RKO (cell line): ENCODE measurements around the gene ZSWIM6.

ENCODE experiments used
- DNase-seq: peaks from one replicate; pipeline ENCODE4 v3.0.0-alpha.2; 2016; ENCODE audit warnings: low spot score

ZSWIM6 gene

DNA sequence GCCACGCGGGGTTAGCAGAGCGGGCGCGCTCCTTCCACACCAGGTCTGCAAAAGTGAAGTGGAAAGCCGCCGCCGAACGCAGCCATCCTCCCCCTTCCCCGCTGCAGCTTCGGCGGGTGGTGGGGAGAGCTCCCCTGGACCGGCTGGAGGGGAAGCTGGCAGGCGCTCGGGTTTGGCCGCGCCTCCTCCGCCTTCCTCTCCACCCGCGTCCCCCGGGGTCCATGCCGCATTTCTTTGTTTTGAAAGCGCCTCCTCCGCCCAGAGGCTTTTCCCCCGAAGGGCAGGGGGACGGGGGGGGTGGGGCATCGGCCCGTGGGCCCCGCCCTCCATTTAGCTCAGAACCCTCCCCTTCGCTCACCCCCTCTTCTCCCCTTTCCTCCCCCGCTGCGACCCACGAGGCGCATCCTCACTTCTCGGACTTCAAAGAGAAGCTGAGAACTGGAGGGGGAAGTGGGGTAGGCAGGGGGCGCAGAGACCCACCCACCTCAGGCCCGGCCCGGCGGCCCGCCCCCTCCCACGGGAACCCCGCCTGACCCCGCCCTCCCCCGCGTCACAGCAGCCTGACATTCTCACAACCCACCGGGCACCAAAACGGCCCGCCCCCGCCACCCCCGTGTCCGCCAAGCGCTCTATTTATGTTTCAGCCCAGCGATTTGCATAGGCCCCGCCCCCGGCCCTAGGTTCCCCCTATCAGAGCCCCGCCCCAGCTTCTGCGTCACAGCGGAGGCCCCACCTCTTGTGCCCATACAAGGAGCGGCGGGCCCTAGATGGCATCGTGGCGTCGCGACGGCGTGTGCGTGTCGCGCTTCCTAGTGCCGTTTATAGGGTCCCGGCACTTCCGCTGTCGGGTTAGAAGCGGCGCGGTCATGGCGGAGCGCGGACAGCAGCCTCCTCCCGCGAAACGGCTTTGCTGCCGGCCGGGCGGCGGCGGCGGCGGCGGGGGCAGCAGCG, at the start of gene ZSWIM6:
Gene ZSWIM6 (plus strand): TSS at position 852 of the 951 bp plus-strand sequence. CDS start 15 bp downstream, at position 867.
- peak; percentile 98 for DNase-seq

GRCh38 chr5:61283471-61283870, 48.6 kb upstream of the ZSWIM6 start:
- DNase-seq = no peak

GRCh38 chr5:61285531-61285930, 46.5 kb upstream of the ZSWIM6 start:
- DNase-seq = no peak

GRCh38 chr5:61286446-61287132, 45.5 kb upstream of the ZSWIM6 start:
- peak; percentile 26 for DNase-seq

DNA sequence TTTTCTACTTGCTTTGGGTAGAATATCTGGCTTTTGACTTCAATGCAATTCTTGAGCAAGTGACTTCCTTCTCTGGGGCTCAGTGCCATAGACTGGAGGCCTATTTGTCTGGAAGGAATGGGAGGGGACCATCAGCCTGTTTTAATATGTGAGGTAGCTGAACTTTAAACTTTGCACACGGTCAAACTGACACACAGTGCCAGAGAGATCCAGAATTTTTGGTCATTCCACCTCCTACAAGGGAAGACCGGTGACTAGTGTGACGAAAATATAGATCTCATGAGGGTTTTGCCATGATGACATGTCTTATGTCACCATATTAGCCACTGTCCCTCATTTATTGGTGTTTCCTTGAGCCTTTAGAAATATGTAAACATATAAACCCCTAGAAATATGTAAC, 44.6 kb upstream of the ZSWIM6 start:
- DNase-seq = no peak

- DNase-seq = peak; percentile 48
These were observed 42.8 kb upstream of the ZSWIM6 start for GRCh38 chr5:61289241-61289640.

- DNase-seq = no peak
These were observed 42.3 kb upstream of the ZSWIM6 start for GRCh38 chr5:61289669-61290306.

GRCh38 chr5:61290791-61291210, 41.3 kb upstream of the ZSWIM6 start:
- DNase-seq = no peak

DNA sequence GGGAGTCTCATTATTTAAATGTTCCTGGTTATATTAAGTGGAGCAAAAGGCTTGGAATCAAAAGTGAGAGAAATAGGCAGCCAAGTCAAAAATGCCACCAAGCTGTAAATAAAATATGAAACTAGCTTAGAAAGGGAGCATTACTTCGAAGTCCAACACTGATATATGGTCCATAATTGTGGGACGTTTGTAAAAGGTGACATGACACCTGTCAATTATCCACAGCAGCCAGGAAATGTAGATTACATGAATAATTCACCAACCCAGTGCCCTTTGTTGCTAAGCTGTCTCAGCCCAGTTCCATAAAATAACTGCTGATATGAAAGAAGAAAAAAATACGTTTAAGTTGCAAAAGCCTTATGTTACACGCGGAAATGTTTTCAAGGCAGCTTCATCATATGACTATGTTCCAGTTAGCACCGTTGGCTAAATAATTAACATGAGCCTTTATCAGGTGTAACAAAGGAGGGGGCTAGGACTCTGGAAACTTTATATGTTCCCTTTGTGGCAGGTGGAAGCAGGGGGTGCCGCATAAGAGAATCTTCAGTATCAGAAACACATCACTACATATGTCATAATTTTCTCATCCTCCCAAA, 39.9 kb upstream of the ZSWIM6 start:
- DNase-seq = no peak

DNA sequence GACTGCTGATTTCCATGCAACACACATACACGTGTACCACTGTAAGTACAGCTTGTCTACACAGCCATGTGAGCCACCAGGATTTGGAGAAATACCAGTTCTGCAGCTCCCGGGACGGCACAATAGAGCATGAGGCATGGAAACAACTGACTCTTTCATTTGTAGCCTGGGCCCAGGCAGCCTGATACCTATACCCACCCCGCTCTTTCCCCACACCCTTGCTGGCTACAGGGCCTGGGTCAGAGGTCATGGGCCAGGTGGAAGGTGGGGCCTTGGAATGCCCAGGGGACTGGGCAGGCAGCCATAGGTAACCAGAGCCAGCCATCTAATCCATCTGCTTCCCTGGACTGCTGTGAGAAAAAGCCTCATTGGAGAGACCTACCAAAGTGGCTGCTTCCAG, 39.0 kb upstream of the ZSWIM6 start:
- no peak for DNase-seq

DNA sequence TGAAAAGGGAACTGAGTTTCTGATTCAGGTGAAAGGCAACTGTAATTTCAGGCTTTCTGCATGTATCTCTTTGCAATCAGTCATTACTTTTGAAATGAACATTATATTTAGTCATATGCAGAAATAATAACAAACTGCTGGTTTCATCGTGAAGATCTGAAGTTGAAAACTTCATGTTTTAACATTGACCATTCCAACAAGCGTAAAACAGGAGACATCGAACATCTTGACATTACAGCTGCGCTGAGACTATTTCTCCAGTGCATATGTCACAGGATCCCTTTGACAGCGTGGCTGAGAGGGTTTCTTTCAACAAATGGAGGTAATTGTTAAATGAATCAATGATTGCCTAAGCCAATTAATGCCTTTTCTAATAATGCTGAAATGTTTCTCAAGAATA, 38.2 kb upstream of the ZSWIM6 start:
- DNase-seq = no peak

DNA sequence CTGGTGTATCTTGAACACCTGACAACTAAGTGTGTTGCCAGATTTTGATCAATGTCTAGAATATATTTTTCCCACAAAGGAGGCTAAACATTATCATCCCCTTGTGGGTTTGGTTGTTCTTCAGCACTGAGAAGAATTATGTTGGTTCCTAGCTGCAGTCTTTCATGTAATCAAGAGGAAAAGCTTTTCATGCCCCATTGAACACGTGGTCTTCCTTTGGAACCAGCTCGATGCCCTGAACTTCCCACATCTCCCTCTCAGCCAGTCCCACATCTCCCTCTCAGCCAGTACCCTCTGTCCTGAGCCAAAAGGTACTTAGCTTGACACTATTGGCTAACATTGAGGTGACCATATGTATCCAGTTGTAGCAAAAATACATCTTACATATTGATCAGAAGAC, 36.7 kb upstream of the ZSWIM6 start:
- no peak for DNase-seq

GRCh38 chr5:61298066-61298465, 34.0 kb upstream of the ZSWIM6 start:
- no peak for DNase-seq

GRCh38 chr5:61298580-61298979, 33.5 kb upstream of the ZSWIM6 start:
- DNase-seq = peak; percentile 47

DNA sequence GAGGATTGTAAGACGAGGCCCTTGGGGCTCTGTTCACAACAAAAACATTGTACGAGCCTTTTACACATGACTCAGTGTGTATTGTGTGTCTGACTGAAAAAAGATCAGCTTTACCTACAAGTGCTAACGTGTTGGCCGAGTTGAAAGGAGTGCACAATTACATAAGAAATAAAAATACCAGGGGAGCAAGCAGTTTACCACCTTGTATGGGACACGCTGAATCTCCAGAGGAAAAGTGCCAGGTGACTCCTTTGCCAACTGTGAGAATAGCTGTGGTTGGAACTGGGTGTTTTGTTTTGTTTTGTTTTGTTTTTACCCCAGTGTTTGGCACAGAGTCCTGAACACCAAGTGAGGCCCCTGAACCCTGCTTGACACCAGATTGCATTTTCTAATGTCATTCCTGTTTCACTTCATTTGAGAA, 32.8 kb upstream of the ZSWIM6 start:
- no peak for DNase-seq

DNA sequence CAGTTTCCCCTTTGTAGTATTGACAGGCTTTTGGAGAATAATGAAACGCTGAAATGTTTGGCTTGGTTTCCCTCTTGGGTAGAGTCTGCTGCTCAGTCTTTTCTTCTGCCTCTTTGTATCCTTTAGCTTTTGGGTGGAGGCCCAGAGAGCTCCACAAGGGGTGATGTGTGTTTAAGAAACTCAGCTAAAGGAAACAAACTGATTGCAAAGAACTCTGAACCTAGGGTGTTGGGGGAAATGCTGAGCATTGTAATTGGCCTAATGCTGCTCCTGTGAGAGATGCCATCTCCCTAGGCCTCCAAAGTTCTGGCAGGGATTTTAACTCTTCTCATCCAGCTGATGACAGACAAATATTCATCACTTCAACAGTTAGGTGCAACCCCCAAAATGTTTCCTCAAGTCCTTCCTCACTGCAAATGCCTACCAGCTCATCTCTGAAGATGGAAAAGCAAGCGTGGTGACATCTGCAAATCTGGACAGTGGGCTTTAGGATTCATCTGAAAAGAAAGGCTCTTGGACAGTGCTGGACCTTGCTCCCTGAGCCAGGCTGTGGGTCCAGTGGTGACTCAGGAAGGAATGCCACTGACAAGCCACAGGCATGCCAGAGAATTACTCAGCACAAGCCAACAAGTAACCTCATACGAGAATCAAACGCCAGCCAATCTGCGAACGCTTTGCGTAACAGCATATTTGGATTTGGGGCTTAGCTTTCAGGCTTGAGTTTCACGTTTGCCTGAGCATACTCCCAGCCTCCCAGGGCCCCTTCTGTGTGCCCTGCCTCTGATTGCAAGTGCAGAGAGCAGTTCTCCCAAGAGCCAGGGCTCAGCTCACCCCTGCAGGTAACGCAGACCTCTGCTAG, 30.5 kb upstream of the ZSWIM6 start:
- peak; percentile 97 for DNase-seq

DNA sequence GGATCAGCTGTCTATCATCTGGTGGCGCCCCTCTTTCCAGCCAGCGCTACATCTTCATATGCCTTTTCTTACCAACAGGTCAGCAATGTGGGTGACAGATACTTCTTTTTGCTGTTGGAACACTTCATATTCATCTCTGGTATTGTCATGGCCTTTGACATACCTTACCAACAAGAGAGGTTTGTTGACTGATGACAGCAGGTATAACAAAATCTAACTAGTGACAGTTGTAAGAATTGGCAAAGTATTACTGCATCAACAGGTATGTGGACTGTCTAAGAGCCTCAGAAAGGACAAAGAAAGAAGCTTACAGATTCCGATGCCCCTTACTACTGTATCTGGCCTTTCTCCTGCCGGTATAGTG, 29.9 kb upstream of the ZSWIM6 start:
- no peak for DNase-seq

DNA sequence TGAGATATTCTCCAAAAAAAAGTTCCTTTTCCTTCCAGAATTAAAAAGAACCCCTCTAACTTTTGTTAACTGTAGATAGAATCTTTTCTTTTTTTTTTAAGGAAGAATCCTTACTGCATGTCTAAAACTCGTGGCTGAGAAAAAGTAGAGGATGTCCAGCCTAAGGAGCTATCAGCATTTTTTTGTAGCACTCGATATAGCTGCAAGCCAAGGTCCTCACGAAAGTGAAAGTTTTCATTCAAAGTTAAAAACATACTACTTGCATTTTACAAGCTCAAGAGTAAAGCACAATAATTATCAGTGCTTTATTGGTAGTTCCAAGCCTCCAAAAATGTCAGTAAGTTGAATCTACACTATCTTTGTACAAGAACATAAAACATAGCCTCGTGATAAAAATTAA, 28.7 kb upstream of the ZSWIM6 start:
- DNase-seq = no peak

- DNase-seq = peak; percentile 51
These were observed 27.3 kb upstream of the ZSWIM6 start for GRCh38 chr5:61304590-61305381.

- no peak for DNase-seq
These were observed 25.4 kb upstream of the ZSWIM6 start for GRCh38 chr5:61306531-61307131.
